PC-9 (cell line): ENCODE measurements around the gene ARHGAP33. TPM values are rescaled to one million over a fixed set of nuclear protein-coding genes. Genes with fewer than 3 reads are reported as not detected.

Source experiments
- BruUV-seq: library from RNA; stranded (reverse); fragments of 400-500 nt; replicated peaks from 2 replicates; lab custom pipeline; 2021; lab: Mats Ljungman, UMichigan
- CTCF ChIA-PET: fragments of 300-600 bp; sonication (Branson Sonifier 250); formaldehyde crosslinking; loops from one replicate; lab custom pipeline; 2022; ENCODE audit warnings: antibody characterized with exemption; lab: Charles Lee
- POLR2A ChIA-PET: fragments of 300-600 bp; sonication (Branson Sonifier 250); formaldehyde crosslinking; loops from one replicate; lab custom pipeline; 2022; ENCODE audit warnings: antibody characterized with exemption; ENCODE audit not compliant: unreplicated experiment; lab: Charles Lee
- DNase-seq, 2 experiments: peaks; one replicate each; pipeline versions ENCODE4 v3.0.0 to v3.0.0-alpha.2; 2015 to 2022; ENCODE audit warnings: mixed read lengths in 1 of 2
- H2AFZ ChIP-seq: fragments of 200-600 bp; sonication (generic); 2 replicates; pipeline ENCODE4 v1.8.1; 2017; ENCODE audit warnings: antibody characterized with exemption
- H3F3A ChIP-seq: fragments of 200-600 bp; sonication (generic); 2 replicates; pipeline ENCODE4 v1.8.1; 2017; ENCODE audit warnings: antibody characterized with exemption, mild to moderate bottlenecking, low read depth; ENCODE audit not compliant: insufficient read depth
- H3K27ac ChIP-seq: fragments of 200-600 bp; sonication (generic); 2 replicates; pipeline ENCODE4 v1.6.1; 2016; ENCODE audit warnings: mixed run types
- H3K27me3 ChIP-seq: fragments of 200-600 bp; sonication (generic); 2 replicates; pipeline ENCODE4 v1.6.1; 2016; ENCODE audit warnings: low read depth, mixed run types; ENCODE audit not compliant: insufficient read depth
- H3K36me3 ChIP-seq: fragments of 200-600 bp; sonication (generic); 2 replicates; pipeline ENCODE4 v1.6.1; 2016; ENCODE audit warnings: low read depth, mixed run types
- H3K4me1 ChIP-seq: fragments of 200-600 bp; sonication (generic); replicated peaks from 2 replicates; pipeline ENCODE4 v1.6.1; 2016; ENCODE audit warnings: mixed run types; ENCODE audit not compliant: insufficient read depth
- H3K4me2 ChIP-seq: fragments of 200-600 bp; sonication (generic); 2 replicates; pipeline ENCODE4 v1.6.1; 2017; ENCODE audit warnings: mixed run types
- H3K4me3 ChIP-seq: fragments of 200-600 bp; sonication (generic); 2 replicates; pipeline ENCODE4 v1.6.1; 2016; ENCODE audit warnings: mixed run types
- H3K79me2 ChIP-seq: fragments of 200-600 bp; sonication (generic); 2 replicates; pipeline ENCODE4 v1.6.1; 2017; ENCODE audit warnings: low read depth, mixed run types
- H3K9me2 ChIP-seq: fragments of 200-600 bp; sonication (generic); 2 replicates; pipeline ENCODE4 v1.8.1; 2017; ENCODE audit warnings: mild to moderate bottlenecking; ENCODE audit not compliant: insufficient read depth
- H3K9me3 ChIP-seq: fragments of 200-600 bp; sonication (generic); 2 replicates; pipeline ENCODE4 v1.8.1; 2016; ENCODE audit warnings: low read depth; ENCODE audit not compliant: insufficient read depth
- H4K20me1 ChIP-seq: fragments of 200-600 bp; sonication (generic); 2 replicates; pipeline ENCODE4 v1.8.1; 2017; ENCODE audit not compliant: insufficient read depth
- CTCF ChIP-seq: fragments of 200-600 bp; sonication (generic); conservative IDR thresholded peaks from 2 replicates; pipeline ENCODE4 v1.6.1; 2017; ENCODE audit warnings: mixed run types, antibody characterized with exemption, mild to moderate bottlenecking, moderate library complexity
- EZH2 ChIP-seq: fragments of 200-600 bp; sonication (generic); IDR thresholded peaks from 2 replicates; pipeline ENCODE4 v1.8.0; 2017; ENCODE audit warnings: antibody characterized with exemption, low read depth
- intact Hi-C: fragments of 100-400 bp; cut with micrococcal nuclease; formaldehyde crosslinking; loops from one replicate; pipeline ENCODE4 v1.10.0; 2022; ENCODE audit not compliant: unreplicated experiment
- total RNA-seq: library from RNA; stranded (reverse); gene quantifications from 2 replicates; pipeline ENCODE4 v1.2.3, GENCODE V29; 2021

ARHGAP33 gene
- total RNA-seq, 1 experiment from 2014 or later: 21.3 TPM

- peaks cover 15% of the 10 kb centered on the region for H3K79me2 ChIP-seq
- BruUV-seq: no TSS peak
- no peak for TF ChIP-seq EZH2
- TF ChIP-seq CTCF: no peak
- DNase-seq: no peak
- intact Hi-C loops: no loop called here
- no peaks in the 10 kb centered on the region for H3K36me3 ChIP-seq
- peaks cover 17% of the 10 kb centered on the region for H3F3A ChIP-seq
- H3K9me3 ChIP-seq: no peaks in the 10 kb centered on the region
- no peak overlapping the region for H3K4me3 ChIP-seq
- H4K20me1 ChIP-seq: no peaks in the 10 kb centered on the region
- CTCF ChIA-PET: no interaction called here
- H3K27me3 ChIP-seq: no peaks in the 10 kb centered on the region
- peaks cover 27% of the 10 kb centered on the region for H3K4me1 ChIP-seq
- POLR2A ChIA-PET: interaction anchor here (0.7 kb wide), 1 partner anchor 196 kb away, joined by 4 read pairs; no protein-coding TSS in a partner anchor
- H3K4me2 ChIP-seq: no peak overlapping the region
- H3K9me2 ChIP-seq: no peaks in the 10 kb centered on the region
- H2AFZ ChIP-seq: no peak overlapping the region
- H3K27ac ChIP-seq: no peak overlapping the region
Observed at GRCh38 chr19:35751839-35752745, 23.3 kb upstream of the ARHGAP33 start.

- no peak overlapping the region for H3K27ac ChIP-seq
- no peaks in the 10 kb centered on the region for H3K36me3 ChIP-seq
- peaks cover 11% of the 10 kb centered on the region for H3K79me2 ChIP-seq
- no TSS peak for BruUV-seq
- no peaks in the 10 kb centered on the region for H4K20me1 ChIP-seq
- intact Hi-C loops: no loop called here
- peaks cover 25% of the 10 kb centered on the region for H3K4me1 ChIP-seq
- H3F3A ChIP-seq: peaks cover 14% of the 10 kb centered on the region
- H3K9me2 ChIP-seq: no peaks in the 10 kb centered on the region
- H3K27me3 ChIP-seq: no peaks in the 10 kb centered on the region
- no peak overlapping the region for H3K4me3 ChIP-seq
- CTCF ChIA-PET: no interaction called here
- TF ChIP-seq CTCF: no peak
- H3K4me2 ChIP-seq: no peak overlapping the region
- POLR2A ChIA-PET: interaction anchor here (0.7 kb wide), 1 partner anchor 196 kb away, joined by 4 read pairs; no protein-coding TSS in a partner anchor
- H2AFZ ChIP-seq: no peak overlapping the region
- H3K9me3 ChIP-seq: no peaks in the 10 kb centered on the region
- no peak for DNase-seq
Observed at GRCh38 chr19:35752746-35753350, 22.5 kb upstream of the ARHGAP33 start.

GRCh38 chr19:35753634-35754369 is 21.6 kb upstream of the ARHGAP33 start:
- CTCF ChIA-PET: no interaction called here
- no peaks in the 10 kb centered on the region for H3K27me3 ChIP-seq
- POLR2A ChIA-PET: no interaction called here

More at GRCh38 chr19:35753634-35754369, 21.6 kb upstream of the ARHGAP33 start:
- peaks cover 13% of the 10 kb centered on the region for H3K79me2 ChIP-seq
- no peak for DNase-seq
- intact Hi-C loops: no loop called here
- H3K36me3 ChIP-seq: no peaks in the 10 kb centered on the region
- no peaks in the 10 kb centered on the region for H3K9me3 ChIP-seq
- no peak for TF ChIP-seq EZH2
- TF ChIP-seq CTCF: no peak
- H3K27ac ChIP-seq: no peak overlapping the region
- H3F3A ChIP-seq: peaks cover 13% of the 10 kb centered on the region; the same call in 1 of the 2 replicates
- H4K20me1 ChIP-seq: peaks cover 2% of the 10 kb centered on the region; the same call in 1 of the 2 replicates
- no peak overlapping the region for H3K4me2 ChIP-seq
- H3K4me1 ChIP-seq: peaks cover 25% of the 10 kb centered on the region
- H3K9me2 ChIP-seq: no peaks in the 10 kb centered on the region
- no peak overlapping the region for H3K4me3 ChIP-seq
- no TSS peak for BruUV-seq
- no peak overlapping the region for H2AFZ ChIP-seq
